ENCODE measurements around the gene HEMK1.
A peak's percentile ranks its signal among the peaks of the same experiment; 100 is the strongest.

HEMK1 gene

DNA sequence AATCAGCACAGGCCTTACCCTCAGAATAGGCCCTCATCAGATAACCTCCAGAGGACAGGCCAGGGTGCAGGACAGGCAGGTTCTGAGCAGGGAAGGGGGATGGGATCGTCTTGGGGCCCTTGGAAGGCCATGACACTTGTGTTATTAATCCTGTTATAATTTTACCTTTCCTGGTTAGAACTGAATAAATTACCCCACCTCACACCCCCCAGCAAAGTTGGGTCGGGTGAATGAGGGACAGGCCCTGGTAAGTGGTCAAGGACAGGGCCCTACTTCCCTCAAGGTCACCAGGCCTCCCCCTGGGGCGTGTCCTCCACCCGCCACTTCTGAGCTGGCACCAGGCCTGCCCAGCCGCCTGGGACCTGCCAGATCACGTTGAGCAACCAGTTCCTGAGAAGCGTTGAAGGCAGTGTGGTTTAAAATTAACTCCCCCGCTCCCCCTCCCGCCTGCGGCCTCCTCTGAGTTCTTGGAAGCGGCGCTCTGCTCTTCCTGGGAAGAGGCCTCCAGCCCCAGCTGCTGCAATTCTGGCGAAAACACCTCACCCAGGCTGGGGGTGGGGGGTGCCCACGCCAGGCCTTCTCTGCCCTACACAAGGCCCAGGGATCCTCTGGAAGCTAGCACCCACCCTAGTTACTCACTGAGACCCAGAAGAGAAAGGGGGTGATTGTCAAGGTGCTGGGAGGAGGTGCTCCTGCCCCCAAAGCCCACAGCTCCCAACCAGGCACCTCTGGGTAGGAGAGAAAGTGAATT is 31.7 kb downstream of the HEMK1 start:
- peak; percentile 93 to 94 for DNase-seq (ENCODE audit: low read depth in 2 of 2)

DNA sequence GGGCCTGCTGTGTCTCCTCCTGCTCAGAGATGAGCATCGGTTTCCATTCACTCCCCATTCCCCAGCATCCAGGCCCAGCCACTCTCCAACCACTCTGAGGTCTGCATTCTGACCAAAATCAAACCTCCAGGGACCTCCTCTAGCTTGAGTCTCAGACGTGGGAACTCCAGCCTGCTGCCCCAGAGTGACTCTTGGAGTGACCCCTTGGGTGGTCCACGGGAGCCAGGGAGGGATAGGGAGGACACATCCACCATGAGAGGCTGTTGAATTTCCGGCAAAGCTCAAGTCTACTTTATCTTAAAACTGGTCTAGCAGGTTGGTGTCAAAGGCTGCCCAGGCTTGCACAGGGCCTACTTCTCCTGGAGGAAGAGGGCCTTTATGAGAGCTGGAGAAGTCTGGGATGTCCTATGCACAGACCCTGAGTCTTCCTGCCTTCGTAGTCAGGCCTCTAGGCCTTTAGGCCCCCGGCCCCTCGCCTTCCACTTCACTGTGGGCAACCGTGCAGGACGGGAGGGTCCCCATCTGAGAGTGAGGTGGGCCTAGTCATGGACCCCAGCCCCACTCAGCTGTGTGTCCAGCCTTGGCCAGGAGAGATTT is 33.4 kb downstream of the HEMK1 start:
- DNase-seq (ENCODE audit: low read depth in 2 of 2), result no peak

DNA sequence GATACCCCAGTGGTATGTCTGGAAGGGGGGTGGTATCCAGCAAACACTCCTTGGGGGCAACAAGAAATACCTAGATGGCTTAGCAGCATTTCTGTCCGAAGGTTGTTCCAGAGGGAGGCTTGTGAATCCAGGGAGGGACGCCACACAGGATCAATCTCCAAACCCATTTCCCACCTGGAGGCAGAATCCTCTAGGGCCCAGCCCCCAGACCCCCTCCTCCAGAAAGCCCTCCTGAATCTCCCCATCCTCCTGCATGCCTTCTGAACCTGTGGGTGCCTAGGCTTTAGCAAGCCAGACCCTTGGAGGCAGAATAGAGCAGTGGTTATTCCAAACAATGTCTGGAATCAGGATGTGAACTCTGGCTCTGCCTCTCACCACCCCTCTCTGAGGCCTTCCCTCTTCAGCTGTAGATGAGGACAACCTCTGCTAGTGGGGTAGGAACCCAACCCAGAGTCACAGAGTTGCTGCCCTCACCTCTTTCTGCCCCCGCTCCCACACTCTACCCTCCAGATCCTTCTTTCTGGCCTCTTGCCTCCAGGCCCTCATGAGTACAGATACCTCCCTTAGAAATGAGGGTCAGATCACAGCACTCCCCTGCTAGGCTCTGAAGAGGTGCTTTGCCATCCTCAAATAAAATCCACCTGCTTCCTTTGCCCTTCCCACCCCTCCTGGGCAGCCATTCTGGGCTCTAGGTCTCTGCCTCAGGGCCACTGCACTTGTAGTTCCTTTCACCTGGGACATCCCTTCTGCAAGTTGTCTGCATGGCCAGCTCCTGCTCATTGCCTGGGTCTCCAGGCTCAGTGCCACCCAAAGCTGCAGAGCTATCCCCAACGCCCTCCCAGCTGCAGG is 34.2 kb downstream of the HEMK1 start:
- DNase-seq (ENCODE audit: low read depth in 2 of 2), result no peak

DNA sequence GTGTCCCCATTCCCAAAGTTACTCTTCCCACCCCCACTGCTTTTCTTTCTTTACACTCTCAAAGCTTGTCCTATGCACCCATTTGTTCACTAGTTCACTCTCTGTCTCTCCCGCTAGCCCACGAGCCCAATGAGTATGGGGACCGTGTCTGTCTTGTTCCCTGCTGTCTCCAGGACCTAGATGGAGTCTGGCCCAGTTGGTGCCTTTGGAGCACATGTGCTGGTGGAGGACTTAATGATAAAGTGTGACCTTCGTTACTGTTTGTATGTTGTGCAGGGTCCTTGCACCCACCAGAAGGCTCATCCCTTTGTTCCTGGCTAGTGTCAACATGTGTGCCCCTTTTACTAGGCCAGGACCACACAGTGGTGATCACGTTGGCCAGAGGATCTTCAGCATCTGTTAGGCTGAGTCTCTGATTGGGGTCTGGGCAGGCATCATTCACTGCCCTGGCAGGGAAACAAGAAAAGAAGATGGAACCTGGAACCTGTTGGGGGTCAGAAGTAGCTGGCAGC is 34.8 kb downstream of the HEMK1 start:
- DNase-seq (ENCODE audit: low read depth in 2 of 2), result no peak

DNA sequence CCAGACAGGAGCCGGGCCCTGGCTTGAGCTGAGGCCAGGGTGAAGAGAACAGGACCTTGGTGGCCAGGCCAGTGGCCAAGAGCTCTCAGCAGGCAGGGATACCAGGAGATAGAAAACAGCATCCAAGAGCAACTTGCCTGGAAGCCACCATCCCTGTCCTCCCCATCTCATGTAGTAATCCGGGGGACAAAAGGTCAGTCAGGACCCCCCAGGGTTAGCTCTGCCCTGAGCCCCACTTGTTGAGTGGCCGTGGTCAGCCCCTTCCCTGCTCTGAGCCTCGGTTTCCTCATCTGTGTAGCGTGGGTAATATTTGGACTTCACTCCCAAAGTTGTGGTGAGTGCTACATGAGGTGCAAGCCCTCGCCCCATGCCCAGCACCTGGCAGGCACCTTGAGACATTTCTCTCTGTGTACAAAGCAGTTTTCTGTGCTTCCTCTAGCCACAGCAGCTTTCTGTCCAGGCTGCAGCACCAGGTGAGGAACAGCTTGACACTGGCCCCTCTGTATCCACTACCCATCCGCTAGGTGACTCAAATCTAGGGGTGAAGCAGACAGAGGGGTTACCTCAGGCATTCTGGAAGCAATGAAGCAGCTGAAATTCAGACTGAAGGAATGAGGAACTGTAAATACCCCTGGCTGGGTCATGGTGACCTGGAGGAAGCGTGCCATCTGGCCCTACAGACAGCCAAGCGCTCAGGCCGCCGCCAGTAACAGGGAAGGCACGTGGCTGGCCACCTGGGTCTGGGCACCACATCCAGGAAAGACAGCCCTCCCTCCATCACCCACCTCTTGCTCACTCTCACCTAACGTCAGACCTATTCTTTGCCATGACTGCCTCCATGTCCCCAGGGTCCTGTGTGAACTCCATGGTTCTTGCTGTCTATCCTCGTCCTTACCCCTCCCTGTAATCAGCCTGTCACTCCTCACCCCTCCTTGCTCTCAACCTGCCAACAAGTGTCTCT is 35.6 kb downstream of the HEMK1 start:
- DNase-seq (ENCODE audit: low read depth in 2 of 2), result no peak

DNA sequence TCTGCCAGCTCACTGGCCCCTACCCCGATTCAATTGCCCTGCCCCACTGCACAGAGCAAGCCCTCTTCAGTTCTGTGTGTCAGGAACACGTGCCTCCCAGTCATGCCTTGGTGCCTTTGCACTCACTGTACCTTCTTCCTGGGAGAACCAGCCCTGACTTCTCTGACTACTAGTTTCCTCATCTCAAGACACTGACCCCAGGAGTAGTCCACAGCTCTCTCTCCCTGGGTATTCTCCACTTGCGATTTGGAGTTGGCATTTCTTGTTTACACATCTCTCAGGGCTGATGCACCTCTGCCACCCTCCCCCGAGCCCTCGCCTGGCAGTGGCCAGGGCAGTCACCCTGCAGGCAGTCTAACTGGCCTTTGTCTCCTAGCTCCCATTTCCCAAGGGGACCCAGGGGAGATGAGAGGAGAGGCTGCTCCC is 36.6 kb downstream of the HEMK1 start:
- no peak for DNase-seq (ENCODE audit: low read depth in 2 of 2)

DNA sequence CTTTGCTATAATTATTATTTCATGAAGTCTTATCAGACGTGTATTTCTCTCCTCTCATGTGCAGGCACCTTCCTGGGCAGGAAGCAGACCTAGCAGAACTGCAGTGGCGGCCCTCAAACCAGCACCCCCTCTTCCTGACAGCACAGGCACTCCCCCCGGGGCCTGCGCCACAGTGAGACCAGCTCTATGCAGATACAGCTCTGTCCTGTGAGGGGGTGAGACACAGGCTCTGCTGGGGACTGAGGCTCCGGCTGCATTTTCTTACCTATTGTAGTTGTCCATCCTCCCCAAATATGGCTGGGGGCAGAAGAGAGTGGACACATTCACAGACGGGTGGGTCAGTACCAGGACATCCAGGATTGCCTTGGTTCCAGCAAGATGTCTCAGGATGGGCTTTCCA is 37.3 kb downstream of the HEMK1 start:
- no peak for DNase-seq (ENCODE audit: low read depth in 2 of 2)

DNA sequence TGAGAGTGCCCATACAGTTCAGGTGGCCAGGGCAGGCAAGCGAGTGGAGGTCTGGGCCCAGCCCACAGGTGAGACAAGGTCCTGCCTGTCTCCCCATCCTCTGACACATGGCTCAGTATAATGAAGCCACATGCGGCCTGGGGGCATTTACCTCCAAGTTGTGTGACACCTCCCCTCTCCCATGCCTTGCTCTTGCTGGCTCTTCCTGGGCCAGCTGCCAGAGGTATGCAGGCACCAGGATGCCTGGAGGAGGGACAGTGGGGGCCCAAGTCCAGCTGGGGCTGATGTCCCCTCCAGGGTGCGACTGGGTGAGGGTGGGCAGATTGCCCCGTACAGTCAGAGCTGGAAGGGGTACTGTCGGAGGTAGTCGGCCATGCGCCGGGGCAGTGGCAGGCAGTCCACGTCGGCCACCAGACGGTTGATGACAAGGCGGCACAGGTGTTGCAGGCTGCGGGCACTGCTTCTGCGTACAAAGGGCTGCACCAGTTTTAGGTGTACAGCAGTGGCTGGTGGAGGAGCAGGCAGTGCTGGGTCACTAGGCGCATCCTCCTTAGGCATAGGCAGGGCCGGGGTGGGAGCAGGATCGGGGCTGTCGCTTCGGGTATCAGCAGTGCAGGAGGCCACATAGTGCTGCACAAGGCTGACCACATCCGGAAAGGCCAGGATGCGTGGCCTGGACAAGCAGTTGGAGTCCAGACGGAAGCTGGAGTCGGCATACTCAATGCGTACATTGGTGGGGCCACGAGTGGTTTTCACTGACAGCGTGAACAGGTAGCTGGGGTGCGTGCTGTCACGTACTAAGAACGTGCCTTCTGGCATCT is 38.2 kb downstream of the HEMK1 start:
- no peak for DNase-seq (ENCODE audit: low read depth in 2 of 2)

DNA sequence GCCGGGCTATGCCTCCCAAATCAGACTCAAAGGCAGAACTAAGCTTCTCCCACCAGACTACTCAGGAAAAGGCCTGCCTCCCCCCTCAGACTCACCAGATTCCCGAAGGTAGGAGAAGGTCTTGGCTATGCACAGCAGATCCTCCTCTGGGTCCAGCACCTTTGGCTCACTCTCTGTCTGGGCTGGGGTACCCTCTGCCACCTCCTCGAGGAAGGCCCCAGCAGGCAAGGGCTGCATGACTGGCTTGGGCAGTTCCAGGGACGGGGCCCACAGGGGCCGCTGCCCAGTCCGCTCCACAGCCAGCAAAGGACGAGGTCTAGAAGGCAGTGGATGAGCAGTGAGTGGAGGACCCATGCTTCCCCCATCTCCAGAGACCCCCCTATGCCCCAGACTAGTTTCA is 39.0 kb downstream of the HEMK1 start:
- no peak for DNase-seq (ENCODE audit: low read depth in 2 of 2)

DNA sequence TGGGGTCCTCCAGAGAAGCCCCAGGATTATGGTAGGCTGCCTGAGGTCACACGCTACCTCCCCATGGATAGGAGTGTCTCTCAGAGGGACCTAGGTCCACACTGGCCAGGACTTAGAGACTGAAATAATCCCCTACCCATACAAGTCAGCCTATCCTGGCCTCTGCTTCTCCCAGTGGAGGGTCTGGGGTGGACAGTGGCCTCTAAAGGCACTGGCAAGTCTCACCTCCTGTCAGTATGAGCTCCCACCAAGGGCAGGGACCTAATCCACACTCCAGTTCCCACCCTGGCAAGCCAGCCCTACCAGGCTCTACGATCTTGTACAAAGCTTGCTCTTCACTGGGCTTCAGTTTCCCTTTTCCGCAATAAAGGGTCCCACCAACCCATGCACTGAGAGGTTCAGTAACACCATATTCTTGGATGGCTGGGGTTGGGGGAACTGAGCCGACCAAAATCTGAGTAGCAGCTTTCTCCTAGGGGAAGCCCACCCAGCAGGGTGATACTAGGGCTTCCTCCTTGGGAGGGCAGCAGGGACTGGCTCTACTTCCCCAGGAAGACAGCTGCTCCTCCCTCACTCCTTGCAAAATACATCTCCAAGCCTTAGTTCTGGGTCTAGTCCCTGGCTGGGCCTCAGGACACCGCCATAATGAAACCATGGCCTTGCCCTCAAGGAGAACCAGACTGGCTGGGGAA is 39.9 kb downstream of the HEMK1 start:
- no peak for DNase-seq (ENCODE audit: low read depth in 2 of 2)

DNA sequence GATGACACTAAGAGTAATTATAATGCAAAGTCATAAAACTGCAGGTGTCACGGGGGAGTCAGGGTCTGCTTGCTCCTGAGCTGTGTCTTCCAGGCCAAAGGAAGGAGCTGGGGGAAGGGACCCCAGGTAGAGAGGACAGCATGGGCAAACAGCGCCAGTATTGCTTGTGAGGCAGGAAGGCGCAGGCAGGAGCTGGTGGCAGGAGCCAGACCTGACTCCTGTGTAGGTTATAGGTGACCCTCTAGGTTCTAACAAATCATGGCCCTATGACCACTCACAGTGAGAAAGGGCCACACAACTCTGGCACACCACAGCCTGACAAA is 40.4 kb downstream of the HEMK1 start:
- DNase-seq (ENCODE audit: low read depth in 2 of 2), result no peak

DNA sequence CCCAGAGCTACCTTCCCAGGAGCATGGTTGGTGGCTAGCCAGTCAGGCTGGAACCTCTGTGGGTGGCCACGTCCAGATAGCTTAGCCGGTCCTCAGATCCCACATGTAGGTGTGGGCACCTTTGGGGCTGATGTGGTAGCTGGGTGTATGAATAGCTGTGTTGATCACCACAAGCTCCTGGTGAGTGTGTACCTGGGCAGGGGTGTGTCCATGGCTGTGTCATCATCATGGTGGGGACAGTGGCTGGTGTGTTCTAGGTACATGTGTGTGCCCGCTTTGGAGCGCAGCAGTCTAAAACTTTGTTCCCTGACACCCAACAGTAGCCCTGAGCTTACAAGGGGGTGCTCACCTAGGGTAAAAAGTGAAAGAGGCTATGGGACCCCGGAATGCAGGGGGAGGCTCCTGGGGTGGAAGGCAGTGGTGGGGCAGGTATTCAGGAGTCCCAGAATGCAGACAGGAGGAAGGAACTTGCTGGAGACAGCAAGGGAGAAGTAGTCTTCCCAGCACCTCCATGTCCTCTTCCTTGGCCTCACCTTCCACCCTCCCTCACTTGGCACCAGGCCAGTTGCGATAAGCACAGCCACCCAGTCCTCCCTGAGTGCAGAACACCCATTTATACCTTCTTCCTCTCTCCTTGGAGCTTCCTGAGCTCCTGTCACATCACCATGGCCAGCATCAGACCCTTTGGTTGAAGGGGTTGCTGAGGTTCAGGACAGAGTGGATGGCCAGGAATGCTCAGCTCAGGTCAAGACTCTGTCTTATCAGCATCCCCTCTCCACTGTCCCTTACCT is 41.1 kb downstream of the HEMK1 start:
- peak in 1 of 2 donors; percentile 64 for DNase-seq (ENCODE audit: low read depth in 2 of 2)

DNA sequence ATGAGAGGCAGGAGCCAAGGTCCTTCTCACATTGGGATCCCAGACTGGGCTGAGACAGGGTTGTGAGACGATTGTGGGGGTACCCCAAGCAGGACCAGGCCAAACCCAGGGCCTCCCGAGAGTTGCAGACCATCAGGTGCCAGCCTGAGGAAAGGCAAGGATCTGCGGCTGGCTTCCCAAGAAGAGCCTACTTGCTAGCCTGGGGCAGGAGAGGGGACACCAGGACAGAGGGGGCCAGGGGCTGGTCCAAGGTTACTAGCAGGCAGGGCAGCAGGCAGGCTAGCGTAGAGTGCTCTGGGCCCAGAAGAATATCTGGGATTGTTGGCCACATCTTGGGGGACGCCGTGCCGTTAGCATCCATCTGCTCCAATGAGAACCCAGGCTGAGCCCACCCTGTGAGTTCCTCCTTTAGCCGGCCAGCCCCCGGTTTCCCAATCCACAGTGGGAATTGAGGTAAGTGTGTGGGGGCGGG is 41.7 kb downstream of the HEMK1 start:
- DNase-seq (ENCODE audit: low read depth in 2 of 2), result no peak

DNA sequence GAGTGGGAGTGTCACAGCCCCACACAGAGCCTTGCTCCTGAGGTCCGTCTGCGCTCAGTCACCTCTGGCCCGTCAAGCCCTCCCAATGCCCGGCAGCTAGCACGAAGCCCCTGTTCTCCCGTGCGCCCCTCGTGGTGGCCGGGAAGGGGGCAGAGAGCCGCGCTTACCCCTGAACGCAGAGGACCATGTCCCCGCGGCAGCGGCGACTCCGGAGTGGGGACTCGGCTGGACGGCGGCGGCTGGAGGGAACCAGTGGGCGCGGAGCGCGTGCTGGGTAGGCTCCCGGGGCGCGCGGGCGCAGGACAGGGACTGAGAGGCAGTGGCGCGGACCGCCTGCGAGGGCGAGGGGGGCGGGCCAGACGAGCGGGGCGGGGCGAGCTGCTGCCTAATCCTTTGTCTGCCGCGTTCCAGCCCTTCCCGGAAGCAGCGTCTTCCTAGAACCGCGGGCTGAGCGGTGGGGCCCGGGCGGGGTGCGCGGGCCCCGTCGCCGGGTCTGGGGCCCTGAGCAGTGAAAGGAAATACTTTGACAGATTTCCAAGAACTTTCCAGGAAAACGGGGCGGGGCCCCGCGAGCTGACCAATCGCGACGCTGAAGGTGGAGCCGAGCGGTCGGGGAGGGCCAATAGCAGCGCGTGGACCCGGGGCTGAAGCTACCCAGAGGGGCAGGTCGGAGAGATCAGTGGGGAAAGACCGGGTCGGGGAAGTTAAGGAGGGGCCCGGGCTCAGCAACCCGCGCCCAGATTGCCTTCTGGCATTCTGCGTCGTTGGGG is 42.3 kb downstream of the HEMK1 start, which contains the start of gene CISH:
CISH (minus strand) TSS at position 311 of the 770 bp plus-strand sequence; CDS start at position 187, 124 bp downstream.
- DNase-seq (ENCODE audit: low read depth in 2 of 2), result peak; percentile 97 to 98

DNA sequence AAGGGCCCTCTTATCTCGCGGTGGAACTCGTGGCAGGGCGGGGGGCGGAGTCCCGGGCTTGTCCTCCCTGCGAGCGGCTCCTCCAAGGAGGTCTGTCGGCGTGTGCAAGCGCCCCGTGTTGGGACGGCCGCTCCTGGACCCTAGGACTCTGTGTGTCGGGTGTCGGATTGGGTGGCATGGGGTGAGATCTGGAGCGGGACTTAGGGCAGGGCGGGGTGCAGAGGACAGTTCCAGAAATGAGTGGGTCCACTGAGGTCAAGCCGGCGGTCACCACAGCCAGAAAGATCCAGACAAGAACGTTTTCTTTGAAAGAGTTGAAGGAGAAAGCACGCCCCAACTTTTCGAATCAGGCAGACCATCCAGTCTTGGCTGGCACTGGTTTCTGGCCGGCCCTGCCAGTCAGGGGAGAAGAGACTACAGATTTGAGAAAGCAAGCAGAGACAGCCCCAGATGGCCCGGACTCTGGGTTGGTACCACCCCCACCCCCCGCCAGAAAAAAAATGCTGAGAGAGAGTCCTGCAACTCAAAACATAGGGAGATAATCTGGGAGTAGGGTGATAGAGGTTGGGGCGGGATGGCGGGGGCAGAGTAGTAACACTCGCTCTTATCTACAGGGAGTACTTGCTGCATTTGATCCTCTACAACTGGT is 43.0 kb downstream of the HEMK1 start:
- no peak for DNase-seq (ENCODE audit: low read depth in 2 of 2)

DNA sequence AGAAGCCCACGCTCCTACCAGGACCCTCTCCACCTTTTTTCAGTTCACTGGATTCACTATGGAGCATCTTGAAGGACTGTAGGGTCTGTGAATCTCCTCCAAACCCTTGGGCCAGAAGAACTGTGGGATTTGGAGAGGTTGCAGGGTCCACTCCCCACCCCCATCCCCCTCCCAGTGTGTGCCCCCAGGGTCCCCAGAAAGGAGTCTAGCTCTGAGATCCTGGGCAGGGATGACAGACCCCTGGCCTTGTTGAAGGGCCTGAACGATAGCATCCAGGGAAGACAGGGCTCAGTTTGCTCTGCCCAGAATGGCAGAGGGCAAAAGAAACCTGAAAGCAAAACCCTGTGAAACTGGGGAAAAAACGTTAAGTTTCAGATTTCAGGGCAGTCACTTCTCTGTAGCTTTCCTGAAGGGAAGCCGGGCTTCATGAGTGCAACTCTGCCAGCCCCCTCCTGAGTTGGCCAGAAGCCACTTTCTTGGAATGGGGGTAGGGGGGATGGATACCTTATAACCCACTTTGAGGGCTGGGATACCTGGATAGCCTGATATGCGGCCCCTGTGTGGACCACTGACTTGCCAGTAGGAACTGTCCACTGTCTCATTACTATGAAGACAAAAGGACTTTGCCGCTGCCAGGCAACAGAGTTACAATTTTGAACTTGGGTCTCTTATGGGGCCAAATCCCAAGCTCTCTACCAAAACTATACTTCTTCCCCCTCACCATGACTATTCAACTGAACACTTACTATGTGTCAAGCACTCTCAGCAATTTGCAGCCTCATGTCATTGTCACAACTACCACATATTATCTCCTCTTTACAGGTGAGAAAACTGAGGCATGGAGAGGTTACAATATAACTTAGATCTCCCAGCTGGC is 43.9 kb downstream of the HEMK1 start:
- DNase-seq (ENCODE audit: low read depth in 2 of 2), result no peak

DNA sequence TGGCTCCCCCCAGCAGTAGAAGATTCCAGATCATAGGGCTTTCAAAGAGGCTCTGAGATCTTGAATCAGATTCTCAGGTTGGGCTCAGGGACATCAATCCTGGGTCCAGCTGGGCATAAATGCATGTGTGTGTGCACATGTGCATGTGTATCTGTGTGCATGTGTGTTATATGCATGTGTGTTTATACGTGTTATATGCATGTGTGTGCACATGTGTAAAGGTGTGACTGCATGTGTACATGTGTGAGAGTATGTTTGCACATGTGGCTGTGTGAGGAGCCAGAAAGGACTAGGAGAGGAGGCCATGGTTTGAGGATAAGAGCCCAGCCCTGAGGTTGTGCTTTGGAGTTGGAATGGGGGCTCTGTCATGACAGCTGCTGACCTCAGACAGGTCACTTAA is 45.9 kb downstream of the HEMK1 start:
- DNase-seq (ENCODE audit: low read depth in 2 of 2), result no peak
